Endothelial cell of umbilical vein (primary cell): ENCODE data around the gene BIK. TPM values are rescaled to one million over a fixed set of nuclear protein-coding genes. Genes with fewer than 3 reads are reported as not detected.

Experiments used
- BruUV-seq: library from RNA; stranded (reverse); fragments of 400-500 nt; replicated peaks from 2 replicates; lab custom pipeline; 2021; lab: Mats Ljungman, UMichigan
- CTCF ChIA-PET: fragments of 300-600, 350-600 bp; sonication (Branson Sonifier 250); formaldehyde crosslinking; loops from one replicate; lab custom pipeline; 2021; ENCODE audit warnings: antibody characterized with exemption, inconsistent platforms; lab: Charles Lee
- POLR2A ChIA-PET: fragments of 300-600, 350-600 bp; sonication (Branson Sonifier 250); formaldehyde crosslinking; loops from one replicate; lab custom pipeline; 2021; ENCODE audit warnings: antibody characterized with exemption, inconsistent platforms; lab: Charles Lee
- DNase-seq: peaks from one replicate; pipeline ENCODE4 v3.0.0-alpha.2; 2011; ENCODE audit warnings: low read depth, low spot score
- FAIRE-seq: peaks from 2 replicates; lab custom pipeline; 2011; peaks lifted over from hg19 to GRCh38; lab: Jason Lieb, UNC
- H2AFZ ChIP-seq: 2 replicates; pipeline ENCODE4 v1.6.0; 2012; ENCODE audit warnings: low read depth, low read length, control low read depth, inconsistent platforms
- H3K27ac ChIP-seq: 2 replicates; pipeline ENCODE4 v1.5.1; 2011; ENCODE audit warnings: low read depth, mild to moderate bottlenecking, control low read depth, low read length, moderate library complexity; ENCODE audit not compliant: insufficient read depth
- H3K27me3 ChIP-seq, 2 experiments: 2 replicates each; pipeline versions ENCODE4 v1.6.0 to v1.6.1; 2011; ENCODE audit warnings: low read length in 2 of 2, mixed read lengths in 1 of 2; ENCODE audit not compliant: control insufficient read depth in 2 of 2, insufficient read depth in 2 of 2
- H3K36me3 ChIP-seq, 2 experiments: 2 replicates in 1 of 2; 3 replicates in 1 of 2; pipeline ENCODE4 v1.5.1; 2011; ENCODE audit warnings: low read length in 2 of 2, mild to moderate bottlenecking in 1 of 2, moderate library complexity in 1 of 2; ENCODE audit not compliant: control insufficient read depth in 2 of 2, insufficient read depth in 2 of 2; ENCODE audit errors: extremely low read depth in 1 of 2
- H3K4me1 ChIP-seq: 3 replicates; pipeline ENCODE4 v1.5.1; 2011; ENCODE audit warnings: mild to moderate bottlenecking, low read length; ENCODE audit not compliant: control insufficient read depth, insufficient read depth; ENCODE audit errors: extremely low read depth
- H3K4me2 ChIP-seq: 2 replicates; pipeline ENCODE4 v1.6.1; 2011; ENCODE audit warnings: low read length, control low read depth, mixed read lengths; ENCODE audit not compliant: insufficient read depth
- H3K4me3 ChIP-seq, 3 experiments: fragments of 200-600 bp in 1 of 3; sonication (generic), shearing (Covaris generic) in 1 of 3; replicated peaks in 1 of 3; 2 replicates each; pipeline ENCODE4 v1.5.1; 2011 to 2016; ENCODE audit warnings: control low read depth in 3 of 3, low read length in 3 of 3, mild to moderate bottlenecking in 2 of 3, inconsistent platforms in 1 of 3, low read depth in 1 of 3, moderate library complexity in 1 of 3; ENCODE audit not compliant: insufficient read depth in 1 of 3
- H3K79me2 ChIP-seq: 2 replicates; pipeline ENCODE4 v1.6.0; 2012; ENCODE audit warnings: low read length, inconsistent platforms; ENCODE audit not compliant: control insufficient read depth, insufficient read depth
- H3K9ac ChIP-seq: replicated peaks from 2 replicates; pipeline ENCODE3; 2011; ENCODE audit warnings: low read length, control low read depth; ENCODE audit not compliant: insufficient read depth; ENCODE audit errors: extremely low read depth
- H3K9me1 ChIP-seq: replicated peaks from 3 replicates; pipeline ENCODE4 v1.6.0; 2011; ENCODE audit warnings: mild to moderate bottlenecking, low read length; ENCODE audit not compliant: control insufficient read depth, insufficient read depth; ENCODE audit errors: extremely low read depth
- H3K9me3 ChIP-seq: replicated peaks from 2 replicates; pipeline ENCODE4 v1.5.1; 2012; ENCODE audit warnings: low read length, inconsistent platforms; ENCODE audit not compliant: control insufficient read depth, insufficient read depth
- H4K20me1 ChIP-seq: replicated peaks from 2 replicates; pipeline ENCODE3; 2011; ENCODE audit warnings: mild to moderate bottlenecking, low read length; ENCODE audit not compliant: control insufficient read depth, insufficient read depth; ENCODE audit errors: extremely low read depth
- EZH2 ChIP-seq: IDR thresholded peaks from 2 replicates; pipeline ENCODE4 v1.6.1; 2012; ENCODE audit warnings: borderline replicate concordance, low read depth, mild to moderate bottlenecking, moderate library complexity, low read length, inconsistent platforms; ENCODE audit not compliant: severe bottlenecking
- FOS ChIP-seq: IDR thresholded peaks from 2 replicates; pipeline ENCODE4 v1.6.1; 2011; ENCODE audit warnings: mild to moderate bottlenecking, low read length, moderate library complexity, borderline replicate concordance; ENCODE audit not compliant: insufficient read depth
- GATA2 ChIP-seq: IDR thresholded peaks from 2 replicates; pipeline ENCODE4 v1.7.0; 2011; ENCODE audit warnings: low read depth, mild to moderate bottlenecking, moderate library complexity, mixed read lengths, low read length; ENCODE audit not compliant: insufficient read length, insufficient read depth
- JUN ChIP-seq: IDR thresholded peaks from 2 replicates; pipeline ENCODE4 v1.6.1; 2011; ENCODE audit warnings: borderline replicate concordance, low read depth; ENCODE audit not compliant: insufficient read length, insufficient read depth
- MYC ChIP-seq: IDR thresholded peaks from one replicate; pipeline ENCODE4 v1.6.1; 2011; ENCODE audit warnings: mild to moderate bottlenecking, low read depth, low read length
- POLR2A ChIP-seq: IDR thresholded peaks from 2 replicates; pipeline ENCODE4 v1.6.1; 2012; ENCODE audit warnings: low read depth, mild to moderate bottlenecking, control low read depth, low read length
- POLR2AphosphoS5 ChIP-seq: IDR thresholded peaks from 2 replicates; pipeline ENCODE4 v1.6.1; 2012; ENCODE audit warnings: low read depth, mild to moderate bottlenecking, control low read depth, low read length, moderate library complexity; ENCODE audit not compliant: insufficient read depth
- dilution Hi-C: fragments of 300-500 bp; cut with MboI; formaldehyde crosslinking; loops from one replicate; pipeline ENCODE4 v1.15.0; 2019; ENCODE audit warnings: low sequenced_read_pairs; ENCODE audit not compliant: extremely low pct_ligation_motif_present
- intact Hi-C: fragments of 100-400 bp; cut with micrococcal nuclease; formaldehyde crosslinking; loops from one replicate; pipeline ENCODE4 v1.10.0; 2022
- polyA plus RNA-seq, 4 experiments: library from polyadenylated mRNA; depleted of rRNA in 3 of 4; stranded (reverse) in 3 of 4; unstranded in 1 of 4; fragments of >200 nt; gene quantifications; 2 replicates each; pipeline versions ENCODE4 v1.2.1 to v1.2.3, GENCODE V29; 2011 to 2012; ENCODE audit warnings: missing spikeins in 1 of 4
- total RNA-seq: library from RNA; stranded (reverse); gene quantifications from 2 replicates; pipeline ENCODE4 v1.2.3, GENCODE V29; 2021
- TF ChIP-seq, protein P1 (sequence below): IDR thresholded peaks from 2 replicates; pipeline ENCODE4 v1.6.1; 2011; ENCODE audit not compliant: insufficient read depth, insufficient read length
- TF ChIP-seq, protein P2 (sequence below), 2 donors: IDR thresholded peaks; 1 replicate in 1 of 2; 2 replicates in 1 of 2; pipeline ENCODE4 v1.5.1; 2011; ENCODE audit warnings: low read length in 2 of 2, mild to moderate bottlenecking in 2 of 2, moderate library complexity in 2 of 2, control low read depth in 1 of 2, inconsistent platforms in 1 of 2, low read depth in 1 of 2; ENCODE audit not compliant: insufficient read depth in 1 of 2; ENCODE audit errors: extremely low read depth in 1 of 2

Gene BIK
- total and polyA plus RNA-seq, 2 donors (not counting 3 experiments of a cell fraction or from before 2014, with no cell fraction given), result 0.49 to 0.95 TPM

DNA sequence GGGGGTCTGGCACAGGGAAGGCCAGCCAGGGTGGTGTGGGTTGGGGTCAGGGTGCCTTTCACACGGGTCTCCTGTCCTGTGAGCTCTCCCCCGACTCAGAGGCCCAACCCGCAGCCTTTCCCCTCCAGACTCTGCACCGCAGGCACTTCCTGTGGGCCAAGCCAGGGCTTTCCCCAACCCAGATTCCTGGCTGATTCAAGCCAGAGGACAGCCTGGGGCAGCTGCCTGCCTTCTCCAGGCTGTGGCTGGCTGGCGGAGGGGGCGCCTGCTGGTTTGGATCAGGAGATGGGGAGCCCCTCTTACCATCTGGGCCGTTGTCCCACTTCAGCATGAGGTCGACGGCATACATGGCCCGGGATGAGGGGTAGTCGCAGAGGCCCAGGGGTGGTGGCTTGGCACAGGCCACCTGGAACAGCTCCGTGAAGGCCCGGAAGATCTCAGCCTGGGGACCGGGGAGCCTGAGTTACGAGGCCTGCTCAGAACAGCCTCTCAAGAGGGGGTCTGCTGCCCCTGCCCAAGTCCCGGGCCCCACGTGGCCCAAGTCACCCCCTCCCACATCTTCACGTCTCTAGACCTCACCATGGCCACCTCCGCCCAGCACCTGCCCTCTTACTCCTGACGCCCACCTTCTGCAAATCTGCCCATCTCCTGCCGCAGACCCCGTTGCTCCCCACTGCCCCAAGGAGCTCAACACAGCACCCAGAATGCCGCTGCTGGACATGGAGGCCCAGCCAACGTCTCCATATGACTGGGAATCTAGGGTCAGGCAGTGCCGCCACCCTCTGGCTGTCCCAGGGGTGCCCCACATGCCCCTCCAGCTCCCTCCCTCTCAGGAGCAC is 58.1 kb downstream of the BIK start:
- TF ChIP-seq GATA2 (no peak), POLR2A (no peak), EZH2 (no peak), JUN (no peak), MYC (no peak)
- Histone ChIP-seq H3K9me1 (no peaks in the 10 kb centered on the region), H3K79me2 (no peaks in the 10 kb centered on the region), H3K9ac (no peak overlapping the region), H3K36me3 (peaks cover 6 to 9% of the 10 kb centered on the region in 2 experiments), H3K4me3 (no peak overlapping the region), H3K4me2 (no peak overlapping the region), H3K27me3 (no peaks in the 10 kb centered on the region), H2AFZ (no peak overlapping the region), H3K9me3 (no peaks in the 10 kb centered on the region), H3K4me1 (peaks cover 2% of the 10 kb centered on the region), H3K27ac (no peak overlapping the region), H4K20me1 (no peaks in the 10 kb centered on the region)
- ChIA-PET POLR2A (no interaction called here), CTCF (interaction anchor here (0.8 kb wide), 1 partner anchor 12 kb away, joined by 3 read pairs; no protein-coding TSS in a partner anchor)
- FAIRE-seq (no peak), DNase-seq (no peak)
- dilution Hi-C loops, result no loop called here
- intact Hi-C loops, result no loop called here
- BruUV-seq, result no TSS peak

DNA sequence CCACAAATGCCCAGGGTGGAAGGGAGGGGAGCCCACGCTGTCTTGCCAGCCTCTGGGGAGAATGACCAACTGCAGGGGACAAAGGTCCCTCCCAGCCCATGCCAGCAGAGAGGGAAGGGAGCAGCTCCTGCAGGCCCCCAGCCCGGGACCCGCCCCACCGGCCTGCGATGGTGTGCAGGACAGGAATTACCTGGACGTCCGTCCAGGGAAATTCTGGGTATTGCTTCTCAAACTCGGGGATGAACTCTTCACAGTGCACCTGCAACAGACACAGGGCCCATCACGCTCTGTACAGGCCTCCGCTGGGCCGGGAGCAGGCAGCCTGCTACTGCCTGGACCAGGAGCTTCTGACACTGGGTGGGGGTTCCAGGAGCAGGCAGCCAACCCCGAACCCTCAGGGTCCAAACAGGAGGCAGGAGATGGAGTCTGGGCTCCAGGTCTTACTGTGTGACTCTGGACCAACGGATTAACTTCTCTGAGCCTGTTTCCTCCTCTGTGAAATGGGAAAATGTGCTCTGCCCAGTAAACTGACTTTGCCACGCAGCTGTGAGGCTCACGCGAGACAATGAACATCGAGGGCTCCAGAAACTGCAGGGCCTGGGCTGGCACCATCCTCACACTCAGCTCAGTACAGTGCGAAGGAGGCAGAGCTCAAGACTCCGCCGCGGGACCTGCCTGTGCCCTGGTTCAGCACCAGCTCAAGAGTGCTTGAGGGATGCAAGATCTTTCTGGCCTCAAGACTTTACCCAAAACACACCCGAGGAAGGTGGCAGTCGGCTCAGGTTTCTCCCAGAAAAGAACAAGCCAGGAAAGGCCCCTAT is 59.0 kb downstream of the BIK start:
- Histone ChIP-seq H3K36me3 (peaks cover 11 to 14% of the 10 kb centered on the region in 2 experiments), H3K79me2 (no peaks in the 10 kb centered on the region), H3K4me1 (peaks cover 2% of the 10 kb centered on the region), H3K9me3 (no peaks in the 10 kb centered on the region), H3K4me3 (no peak overlapping the region), H3K4me2 (no peak overlapping the region), H3K27ac (no peak overlapping the region), H2AFZ (no peak overlapping the region), H3K27me3 (no peaks in the 10 kb centered on the region), H3K9me1 (no peaks in the 10 kb centered on the region), H4K20me1 (no peaks in the 10 kb centered on the region), H3K9ac (no peak overlapping the region)
- ChIA-PET CTCF (no interaction called here), POLR2A (no interaction called here)
- DNase-seq (no peak), FAIRE-seq (no peak)
- dilution Hi-C loops, result no loop called here
- intact Hi-C loops, result no loop called here
- TF ChIP-seq, protein P1, sequence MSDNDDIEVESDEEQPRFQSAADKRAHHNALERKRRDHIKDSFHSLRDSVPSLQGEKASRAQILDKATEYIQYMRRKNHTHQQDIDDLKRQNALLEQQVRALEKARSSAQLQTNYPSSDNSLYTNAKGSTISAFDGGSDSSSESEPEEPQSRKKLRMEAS, result no peak
- TF ChIP-seq POLR2AphosphoS5 (no peak), EZH2 (no peak), JUN (no peak), MYC (no peak), FOS (no peak), POLR2A (no peak), GATA2 (no peak)
- TF ChIP-seq, protein P2, sequence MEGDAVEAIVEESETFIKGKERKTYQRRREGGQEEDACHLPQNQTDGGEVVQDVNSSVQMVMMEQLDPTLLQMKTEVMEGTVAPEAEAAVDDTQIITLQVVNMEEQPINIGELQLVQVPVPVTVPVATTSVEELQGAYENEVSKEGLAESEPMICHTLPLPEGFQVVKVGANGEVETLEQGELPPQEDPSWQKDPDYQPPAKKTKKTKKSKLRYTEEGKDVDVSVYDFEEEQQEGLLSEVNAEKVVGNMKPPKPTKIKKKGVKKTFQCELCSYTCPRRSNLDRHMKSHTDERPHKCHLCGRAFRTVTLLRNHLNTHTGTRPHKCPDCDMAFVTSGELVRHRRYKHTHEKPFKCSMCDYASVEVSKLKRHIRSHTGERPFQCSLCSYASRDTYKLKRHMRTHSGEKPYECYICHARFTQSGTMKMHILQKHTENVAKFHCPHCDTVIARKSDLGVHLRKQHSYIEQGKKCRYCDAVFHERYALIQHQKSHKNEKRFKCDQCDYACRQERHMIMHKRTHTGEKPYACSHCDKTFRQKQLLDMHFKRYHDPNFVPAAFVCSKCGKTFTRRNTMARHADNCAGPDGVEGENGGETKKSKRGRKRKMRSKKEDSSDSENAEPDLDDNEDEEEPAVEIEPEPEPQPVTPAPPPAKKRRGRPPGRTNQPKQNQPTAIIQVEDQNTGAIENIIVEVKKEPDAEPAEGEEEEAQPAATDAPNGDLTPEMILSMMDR (IDR thresholded peaks at IDR 0.05; ENCODE audit: extremely low read depth in 1 of 2, insufficient read depth in 1 of 2, low read depth in 1 of 2, low read length in 2 of 2), result no peak
- BruUV-seq, result no TSS peak
